Ectodermal cell (in vitro differentiated cells): ENCODE data around the gene ZNF69.
"Not testable (repeated sequence)": the region's sequence is repeated elsewhere in the genome, so short reads cannot be mapped to it uniquely, and the experiment has no call there.

Source experiments
- H3K27ac ChIP-seq: 2 replicates; pipeline ENCODE4 v1.7.0; 2013; ENCODE audit warnings: mild to moderate bottlenecking, low read depth, low read length; ENCODE audit not compliant: insufficient read depth, poor library complexity, severe bottlenecking
- H3K27me3 ChIP-seq: 2 replicates; pipeline ENCODE4 v1.7.0; 2013; ENCODE audit warnings: mild to moderate bottlenecking, low read length; ENCODE audit not compliant: insufficient read depth, control insufficient read depth, poor library complexity, severe bottlenecking
- H3K36me3 ChIP-seq: one replicate; pipeline ENCODE4 v1.7.0; 2013; ENCODE audit warnings: low read length; ENCODE audit not compliant: control insufficient read depth, insufficient read depth
- H3K4me1 ChIP-seq: one replicate; pipeline ENCODE4 v1.7.0; 2013; ENCODE audit warnings: low read length; ENCODE audit not compliant: control insufficient read depth, insufficient read depth
- H3K4me3 ChIP-seq: 2 replicates; pipeline ENCODE4 v1.7.0; 2013; ENCODE audit warnings: low read depth, low read length, control low read depth; ENCODE audit not compliant: insufficient read depth
- H3K9me3 ChIP-seq: 2 replicates; pipeline ENCODE4 v1.7.0; 2013; ENCODE audit warnings: mild to moderate bottlenecking, low read length, moderate library complexity; ENCODE audit not compliant: control insufficient read depth
- WGBS, 2 experiments: methylation state at CpG; one replicate each; pipeline ENCODE4 v1.1.7; 2013; ENCODE audit warnings: missing lambda C conversion rate in 2 of 2; 5-methylcytosine and 5-hydroxymethylcytosine counted together

The ZNF69 gene

DNA sequence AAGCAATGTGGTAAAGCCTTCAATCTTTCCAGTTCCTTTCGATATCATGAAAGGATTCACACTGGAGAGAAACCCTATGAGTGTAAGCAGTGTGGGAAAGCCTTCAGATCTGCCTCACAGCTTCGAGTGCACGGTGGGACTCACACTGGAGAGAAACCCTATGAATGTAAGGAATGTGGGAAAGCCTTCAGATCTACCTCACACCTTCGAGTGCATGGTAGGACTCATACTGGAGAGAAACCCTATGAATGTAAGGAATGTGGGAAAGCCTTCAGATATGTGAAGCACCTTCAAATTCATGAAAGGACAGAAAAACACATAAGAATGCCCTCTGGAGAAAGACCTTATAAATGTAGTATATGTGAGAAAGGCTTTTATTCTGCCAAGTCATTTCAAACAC is 61.6 kb downstream of the ZNF69 start:
- H3K36me3 ChIP-seq, result peaks cover 55% of the 10 kb centered on the region
- H3K27me3 ChIP-seq, result no peaks in the 10 kb centered on the region
- H3K4me1 ChIP-seq, result no peaks in the 10 kb centered on the region
- no peak overlapping the region for H3K4me3 ChIP-seq
- WGBS, 2 experiments, result 94 to 95% methylated on average over 4 of the region's 4 CpGs
- H3K27ac ChIP-seq, result no peak overlapping the region
- H3K9me3 ChIP-seq, result peaks cover 23% of the 10 kb centered on the region

DNA sequence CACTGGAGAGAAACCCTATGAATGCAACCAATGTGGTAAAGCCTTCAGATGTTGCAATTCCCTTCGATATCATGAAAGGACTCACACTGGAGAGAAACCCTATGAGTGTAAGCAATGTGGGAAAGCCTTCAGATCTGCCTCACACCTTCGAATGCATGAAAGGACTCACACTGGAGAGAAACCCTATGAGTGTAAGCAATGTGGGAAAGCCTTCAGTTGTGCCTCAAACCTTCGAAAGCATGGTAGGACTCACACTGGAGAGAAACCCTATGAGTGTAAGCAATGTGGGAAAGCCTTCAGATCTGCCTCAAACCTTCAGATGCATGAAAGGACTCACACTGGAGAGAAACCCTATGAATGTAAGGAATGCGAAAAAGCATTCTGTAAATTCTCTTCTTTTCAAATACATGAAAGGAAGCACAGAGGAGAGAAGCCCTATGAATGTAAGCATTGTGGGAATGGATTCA is 62.1 kb downstream of the ZNF69 start:
- not testable (repeated sequence) for H3K4me3 ChIP-seq

DNA sequence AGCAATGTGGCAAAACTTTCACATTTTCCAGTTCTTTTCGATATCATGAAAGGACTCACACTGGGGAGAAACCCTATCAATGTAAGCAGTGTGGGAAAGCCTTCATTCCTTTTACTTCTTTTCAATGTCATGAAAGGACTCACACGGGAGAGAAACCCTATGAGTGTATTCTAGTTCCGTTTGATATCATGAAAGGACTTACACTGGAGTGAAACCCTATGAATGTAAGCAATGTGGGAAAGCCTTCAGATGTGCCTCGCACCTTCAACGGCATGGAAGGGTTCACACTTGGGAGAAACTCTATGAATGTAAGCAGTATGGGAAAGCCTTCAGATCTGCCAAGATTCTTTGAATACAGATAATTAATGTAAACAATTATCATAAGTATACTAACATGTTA is 62.7 kb downstream of the ZNF69 start:
- Histone ChIP-seq H3K27me3 (no peaks in the 10 kb centered on the region), H3K27ac (no peak overlapping the region), H3K36me3 (peaks cover 55% of the 10 kb centered on the region), H3K9me3 (peaks cover 23% of the 10 kb centered on the region), H3K4me3 (no peak overlapping the region), H3K4me1 (no peaks in the 10 kb centered on the region)
- WGBS, 2 experiments, result 93 to 98% methylated on average over 5 of the region's 5 CpGs

More for the DNA sequence above, 62.1 kb downstream of the ZNF69 start:
- not testable (repeated sequence) for H3K27ac ChIP-seq, H3K4me1 ChIP-seq, H3K27me3 ChIP-seq
- Histone ChIP-seq H3K9me3 (peaks cover 23% of the 10 kb centered on the region), H3K36me3 (peaks cover 55% of the 10 kb centered on the region)
- WGBS, 2 experiments, result 98 to 99% methylated on average over 4 of the region's 4 CpGs
